Measurements from ENCODE around the gene FTO.

DNA sequence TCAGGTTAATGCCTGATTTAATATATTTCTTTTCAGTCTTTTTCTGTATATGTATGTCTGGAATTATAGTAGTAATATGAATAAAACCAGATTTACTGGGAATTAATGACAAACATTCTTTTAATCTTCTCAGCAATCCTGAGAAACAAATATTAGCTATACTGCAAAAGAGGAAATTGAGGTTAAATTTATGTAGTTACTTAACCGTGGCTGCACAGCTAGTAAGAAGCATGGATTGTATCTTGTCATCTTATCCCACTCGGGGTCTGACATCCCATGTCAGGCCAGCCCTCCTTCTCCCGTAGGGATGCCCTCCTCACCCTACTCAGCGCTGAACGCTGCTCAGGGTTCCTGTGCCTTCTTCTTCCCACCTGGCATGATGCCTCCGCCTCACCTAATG lies 143.0 kb downstream of the FTO start:
- TF ChIP-seq, protein P1, sequence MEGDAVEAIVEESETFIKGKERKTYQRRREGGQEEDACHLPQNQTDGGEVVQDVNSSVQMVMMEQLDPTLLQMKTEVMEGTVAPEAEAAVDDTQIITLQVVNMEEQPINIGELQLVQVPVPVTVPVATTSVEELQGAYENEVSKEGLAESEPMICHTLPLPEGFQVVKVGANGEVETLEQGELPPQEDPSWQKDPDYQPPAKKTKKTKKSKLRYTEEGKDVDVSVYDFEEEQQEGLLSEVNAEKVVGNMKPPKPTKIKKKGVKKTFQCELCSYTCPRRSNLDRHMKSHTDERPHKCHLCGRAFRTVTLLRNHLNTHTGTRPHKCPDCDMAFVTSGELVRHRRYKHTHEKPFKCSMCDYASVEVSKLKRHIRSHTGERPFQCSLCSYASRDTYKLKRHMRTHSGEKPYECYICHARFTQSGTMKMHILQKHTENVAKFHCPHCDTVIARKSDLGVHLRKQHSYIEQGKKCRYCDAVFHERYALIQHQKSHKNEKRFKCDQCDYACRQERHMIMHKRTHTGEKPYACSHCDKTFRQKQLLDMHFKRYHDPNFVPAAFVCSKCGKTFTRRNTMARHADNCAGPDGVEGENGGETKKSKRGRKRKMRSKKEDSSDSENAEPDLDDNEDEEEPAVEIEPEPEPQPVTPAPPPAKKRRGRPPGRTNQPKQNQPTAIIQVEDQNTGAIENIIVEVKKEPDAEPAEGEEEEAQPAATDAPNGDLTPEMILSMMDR (IDR thresholded peaks at IDR 0.05), result no peak
- no peak for TF ChIP-seq POLR2A (IDR thresholded peaks at IDR 0.05)

Measured in thyroid gland (tissue), 4 donors.